HepG2 (cell line): Measurements from ENCODE around the gene C2. TPM values are rescaled to one million over a fixed set of nuclear protein-coding genes. Genes with fewer than 3 reads are reported as not detected.

ENCODE experiments used
- HMGXB3 ChIP-seq: sonication (generic); formaldehyde crosslinking; IDR thresholded peaks from 2 replicates; pipeline ENCODE4 v1.4.0; 2020; ENCODE audit warnings: missing genetic modification reagents, borderline replicate concordance
- KDM2A ChIP-seq: sonication (generic); formaldehyde crosslinking; IDR thresholded peaks from 2 replicates; pipeline ENCODE4 v1.4.0; 2020; ENCODE audit warnings: low read depth, missing genetic modification reagents, borderline replicate concordance
- PITX1 ChIP-seq: sonication (generic); formaldehyde crosslinking; IDR thresholded peaks from 2 replicates; pipeline ENCODE4 v1.5.1; 2020; ENCODE audit warnings: mild to moderate bottlenecking, missing genetic modification reagents
- SMAD9 ChIP-seq: sonication (generic); formaldehyde crosslinking; IDR thresholded peaks from 2 replicates; pipeline ENCODE4 v1.5.1; 2020; ENCODE audit warnings: mild to moderate bottlenecking, missing genetic modification reagents
- SNAPC4 ChIP-seq: sonication (generic); formaldehyde crosslinking; IDR thresholded peaks from 2 replicates; pipeline ENCODE4 v1.4.0; 2020; ENCODE audit warnings: mild to moderate bottlenecking, missing genetic modification reagents
- STAT5B ChIP-seq: sonication (generic); formaldehyde crosslinking; IDR thresholded peaks from 2 replicates; pipeline ENCODE4 v1.4.0; 2020; ENCODE audit warnings: missing genetic modification reagents
- TCF7 ChIP-seq: sonication (generic); IDR thresholded peaks from 2 replicates; pipeline ENCODE4 v1.6.1; 2016; ENCODE audit warnings: antibody characterized with exemption, low read depth
- TFDP1 ChIP-seq: IDR thresholded peaks from 2 replicates; pipeline ENCODE4 v1.6.1; 2016; ENCODE audit warnings: missing compliant biosample characterization, missing genetic modification reagents, borderline replicate concordance
- ZMAT5 ChIP-seq: sonication (generic); formaldehyde crosslinking; IDR thresholded peaks from 2 replicates; pipeline ENCODE4 v1.5.0; 2020; ENCODE audit warnings: mild to moderate bottlenecking, low read depth, missing genetic modification reagents, borderline replicate concordance
- ZNF256 ChIP-seq: sonication (generic); formaldehyde crosslinking; conservative IDR thresholded peaks from 2 replicates; pipeline ENCODE4 v1.4.0; 2020; ENCODE audit warnings: missing genetic modification reagents
- ZNF317 ChIP-seq: sonication (generic); formaldehyde crosslinking; IDR thresholded peaks from 2 replicates; pipeline ENCODE4 v1.5.0; 2020; ENCODE audit warnings: mild to moderate bottlenecking, missing genetic modification reagents
- ZNF503 ChIP-seq: sonication (generic); formaldehyde crosslinking; IDR thresholded peaks from 2 replicates; pipeline ENCODE4 v1.4.0; 2020; ENCODE audit warnings: missing genetic modification reagents
- ZNF576 ChIP-seq: sonication (generic); formaldehyde crosslinking; IDR thresholded peaks from 2 replicates; pipeline ENCODE4 v1.4.0; 2020; ENCODE audit warnings: mild to moderate bottlenecking, missing genetic modification reagents
- ZNF616 ChIP-seq: sonication (generic); formaldehyde crosslinking; IDR thresholded peaks from 2 replicates; pipeline ENCODE4 v1.5.0; 2020; ENCODE audit warnings: low read depth, mild to moderate bottlenecking, missing genetic modification reagents
- polyA plus RNA-seq, 8 experiments: library from polyadenylated mRNA; depleted of rRNA in 3 of 8; stranded (reverse) in 7 of 8; unstranded in 1 of 8; fragments of >200 nt; fragmentation: Illumina TruSeq in 4 of 8; extraction: Trizol in 4 of 8; gene quantifications; 2 replicates each; pipeline versions ENCODE4 v1.2.1 to v1.2.3, GENCODE V29; 2011 to 2016; ENCODE audit warnings: low read depth in 4 of 8, missing spikeins in 1 of 8, mixed read lengths in 1 of 8; ENCODE audit not compliant: insufficient read depth in 1 of 8
- total RNA-seq, 5 experiments: library from RNA; depleted of rRNA; stranded (reverse); fragments of >200 nt; fragmentation: Illumina TruSeq; extraction: Trizol; gene quantifications; 2 replicates each; pipeline ENCODE4 v1.2.3, GENCODE V29; 2016; ENCODE audit warnings: low read depth in 1 of 5

The C2 gene
- total and polyA plus RNA-seq, 2 of the 13 experiments (the other 11 are each of a cell fraction or from before 2014, with no cell fraction given): 165 to 307 TPM

GRCh38 chr6:31971279-31971992 lies 43.9 kb downstream of the C2 start (continued):
- TF ChIP-seq ZMAT5 (CRISPR knock-in tag) (0 out of 2 replicates have a peak, but pooled peaks have one; percentile 46), ZNF503 (CRISPR knock-in tag) (no peak), ZNF616 (no peak), TFDP1 (CRISPR knock-in tag) (no peak), PITX1 (CRISPR knock-in tag) (no peak), ZNF576 (CRISPR knock-in tag) (peak; percentile 16; the same call in 1 of the 2 replicates), HMGXB3 (no peak), STAT5B (CRISPR knock-in tag) (no peak), ZNF317 (CRISPR knock-in tag) (no peak), ZNF256 (CRISPR knock-in tag) (no peak), TCF7 (no peak), KDM2A (CRISPR knock-in tag) (no peak), SMAD9 (CRISPR knock-in tag) (no peak), SNAPC4 (CRISPR knock-in tag) (0 out of 2 replicates have a peak, but pooled peaks have one; percentile 14)
